ENCODE measurements around the gene FAM219B. TPM values are rescaled to one million over a fixed set of nuclear protein-coding genes. Genes with fewer than 3 reads are reported as not detected.
"Not testable (repeated sequence)": the region's sequence is repeated elsewhere in the genome, so short reads cannot be mapped to it uniquely, and the experiment has no call there.

The FAM219B gene
- 10 to 100 TPM; 57.1 to 72.3 (median 60.3) TPM for polyA plus RNA-seq (ENCODE audit: insufficient read depth in 1 of 5, insufficient read length in 5 of 5, low replicate concordance in 1 of 5)
- long read RNA-seq, donor 1, transcript FAM219B-217 (4 exons, 3,219 nt): minor isoform, 5 of 18 reads
- long read RNA-seq, donor 1, transcript FAM219B-201 (5 exons, 3,550 nt): major isoform, 8 of 18 reads
- long read RNA-seq, donor 1, partial matches to known transcripts: 0 of 18 reads
- long read RNA-seq, donor 1, other reads (novel, unspliced or antisense): 0 of 18 reads
- long read RNA-seq, donor 2, partial matches to known transcripts: 0 of 10 reads
- long read RNA-seq, donor 2, other reads (novel, unspliced or antisense): 0 of 10 reads
- long read RNA-seq, donor 3, transcript FAM219B-201 (5 exons, 3,550 nt): major isoform, 5 of 7 reads
- long read RNA-seq, donor 3, partial matches to known transcripts: 0 of 7 reads
- long read RNA-seq, donor 3, other reads (novel, unspliced or antisense): 0 of 7 reads
- long read RNA-seq, donor 4, partial matches to known transcripts: 0 of 3 reads
- long read RNA-seq, donor 4, other reads (novel, unspliced or antisense): 0 of 3 reads
- long read RNA-seq, donor 5, full-length matches to known transcripts: 12 of 54 reads
- long read RNA-seq, donor 5, partial matches to known transcripts: 42 of 54 reads
- long read RNA-seq, donor 5, other reads (novel, unspliced or antisense): 0 of 54 reads
- long read RNA-seq, donor 6, transcript FAM219B-201 (5 exons, 3,550 nt): major isoform, 10 of 16 reads
- long read RNA-seq, donor 6, partial matches to known transcripts: 0 of 16 reads
- long read RNA-seq, donor 6, other reads (novel, unspliced or antisense): 0 of 16 reads
- long read RNA-seq, donor 7, partial matches to known transcripts: 0 of 8 reads
- long read RNA-seq, donor 7, other reads (novel, unspliced or antisense): 0 of 8 reads
- long read RNA-seq, donor 8, partial matches to known transcripts: 0 of 4 reads
- long read RNA-seq, donor 8, other reads (novel, unspliced or antisense): 0 of 4 reads

GRCh38 chr15:74906450-74907162, at the start of gene FAM219B:
Gene FAM219B (minus strand): TSS chr15:74906851. CDS start chr15:74906800, 51 bp downstream.
- DNase-seq: peak; percentile 84

GRCh38 chr15:74955796-74956647, 49.4 kb upstream of the FAM219B start:
- no peak for DNase-seq

- DNase-seq: no peak
These were observed 48.4 kb upstream of the FAM219B start for GRCh38 chr15:74955017-74955416.

GRCh38 chr15:74954515-74954914, 47.9 kb upstream of the FAM219B start:
- no peak for DNase-seq

GRCh38 chr15:74951006-74951405, 44.4 kb upstream of the FAM219B start:
- no peak for DNase-seq

- no peak for DNase-seq
These were observed 43.6 kb upstream of the FAM219B start for GRCh38 chr15:74950078-74950908.

GRCh38 chr15:74937590-74938371, 31.1 kb upstream of the FAM219B start, which contains the start of gene COX5A:
Gene COX5A (minus strand): TSS chr15:74938073. CDS start chr15:74938014, 59 bp downstream.
- DNase-seq: peak; percentile 93 to 96

GRCh38 chr15:74937272-74937589, 30.6 kb upstream of the FAM219B start:
- no peak for DNase-seq

- not testable (repeated sequence) for DNase-seq
These were observed 28.5 kb upstream of the FAM219B start for GRCh38 chr15:74935193-74935592.

- DNase-seq: no peak
These were observed 26.9 kb upstream of the FAM219B start for GRCh38 chr15:74933573-74933972.

GRCh38 chr15:74928771-74929198, 22.1 kb upstream of the FAM219B start:
- no peak for DNase-seq

- DNase-seq: no peak
These were observed 17.9 kb upstream of the FAM219B start for GRCh38 chr15:74924525-74924924.

GRCh38 chr15:74920456-74920855, 13.8 kb upstream of the FAM219B start:
- no peak for DNase-seq

- DNase-seq: no peak
These were observed 11.0 kb upstream of the FAM219B start for GRCh38 chr15:74917676-74918075.

- not testable (repeated sequence) for DNase-seq
These were observed 7.1 kb upstream of the FAM219B start for GRCh38 chr15:74913799-74914198.

- DNase-seq: no peak
These were observed 6.4 kb upstream of the FAM219B start for GRCh38 chr15:74913041-74913440.

- DNase-seq: no peak
These were observed 2.0 kb upstream of the FAM219B start for GRCh38 chr15:74908635-74909034.

- DNase-seq: no peak
These were observed 666 bp upstream of the FAM219B start for GRCh38 chr15:74907163-74907870.

Measured in right lung (tissue), 10 donors.